GM23338 (cell line): ENCODE data around the gene HDGFL2. TPM values are rescaled to one million over a fixed set of nuclear protein-coding genes. Genes with fewer than 3 reads are reported as not detected.

Experiments used
- ATAC-seq: fragments of 200-7000 bp; cut with Tn5 transposase; 3 replicates; pipeline ENCODE4 v1.9.1; 2020
- DNase-seq: peaks from one replicate; pipeline ENCODE4 v3.0.0-alpha.2; 2015; ENCODE audit warnings: low spot score
- H2AFZ ChIP-seq: fragments of 200-600 bp; sonication (generic); 2 replicates; pipeline ENCODE4 v1.8.0; 2016; ENCODE audit warnings: antibody characterized with exemption, mild to moderate bottlenecking, moderate library complexity
- H3F3A ChIP-seq: fragments of 200-600 bp; sonication (generic); replicated peaks from 2 replicates; pipeline ENCODE4 v1.8.0; 2017; ENCODE audit warnings: antibody characterized with exemption, mixed run types, low read depth
- H3K27ac ChIP-seq: fragments of 200-600 bp; sonication (generic); 2 replicates; pipeline ENCODE4 v1.6.1; 2016; ENCODE audit warnings: low read depth
- H3K27me3 ChIP-seq: fragments of 200-600 bp; sonication (generic); 2 replicates; pipeline ENCODE4 v1.8.0; 2016; ENCODE audit warnings: mild to moderate bottlenecking, mixed run types, moderate library complexity; ENCODE audit not compliant: insufficient read depth
- H3K36me3 ChIP-seq: fragments of 200-600 bp; sonication (generic); 2 replicates; pipeline ENCODE4 v1.8.0; 2016; ENCODE audit warnings: mild to moderate bottlenecking; ENCODE audit not compliant: insufficient read depth
- H3K4me1 ChIP-seq: fragments of 200-600 bp; sonication (generic); 2 replicates; pipeline ENCODE4 v1.8.0; 2016; ENCODE audit warnings: mild to moderate bottlenecking, moderate library complexity; ENCODE audit not compliant: insufficient read depth
- H3K4me2 ChIP-seq: fragments of 200-600 bp; sonication (generic); 2 replicates; pipeline ENCODE4 v1.7.1; 2017; ENCODE audit warnings: mixed run types
- H3K4me3 ChIP-seq: fragments of 200-600 bp; sonication (generic); 2 replicates; pipeline ENCODE4 v1.6.1; 2016; ENCODE audit warnings: mixed run types
- H3K79me2 ChIP-seq: fragments of 200-600 bp; sonication (generic); replicated peaks from 2 replicates; pipeline ENCODE4 v1.8.0; 2017; ENCODE audit warnings: mild to moderate bottlenecking; ENCODE audit not compliant: insufficient read depth
- H3K9me2 ChIP-seq: fragments of 200-600 bp; sonication (generic); 2 replicates; pipeline ENCODE4 v1.8.0; 2017; ENCODE audit not compliant: insufficient read depth
- H4K20me1 ChIP-seq: fragments of 200-600 bp; sonication (generic); replicated peaks from 2 replicates; pipeline ENCODE4 v1.8.0; 2017; ENCODE audit warnings: mild to moderate bottlenecking; ENCODE audit not compliant: insufficient read depth
- H3K27ac Mint-ChIP-seq: 2 replicates; pipeline ENCODE4 v1.8.0; 2020; ENCODE audit warnings: inconsistent platforms, mild to moderate bottlenecking, moderate library complexity, mixed read lengths
- H3K27me3 Mint-ChIP-seq: 3 replicates; pipeline ENCODE4 v1.8.0; 2022; ENCODE audit warnings: low read depth, mild to moderate bottlenecking, moderate library complexity, mixed read lengths, inconsistent platforms; ENCODE audit not compliant: insufficient read depth, poor library complexity
- H3K36me3 Mint-ChIP-seq: 3 replicates; pipeline ENCODE4 v1.8.0; 2021; ENCODE audit warnings: low read depth, mild to moderate bottlenecking, inconsistent platforms, moderate library complexity, mixed read lengths
- H3K4me1 Mint-ChIP-seq: 3 replicates; pipeline ENCODE4 v1.8.0; 2020; ENCODE audit warnings: mild to moderate bottlenecking, inconsistent platforms, mixed read lengths
- H3K4me3 Mint-ChIP-seq: 3 replicates; pipeline ENCODE4 v1.8.0; 2021; ENCODE audit warnings: moderate library complexity, mild to moderate bottlenecking, inconsistent platforms, mixed read lengths
- H3K9me3 Mint-ChIP-seq: 3 replicates; pipeline ENCODE4 v1.8.0; 2020; ENCODE audit warnings: moderate library complexity, mild to moderate bottlenecking, inconsistent platforms, mixed read lengths
- CREB1 ChIP-seq: fragments of 250-450 bp; sonication (Bioruptor Pico); IDR thresholded peaks from 2 replicates; pipeline ENCODE4 v1.5.0; 2020; ENCODE audit warnings: low read depth, mild to moderate bottlenecking, moderate library complexity
- CTCF ChIP-seq, 2 experiments: fragments of 200-600 bp in 1 of 2; sonication (generic) in 1 of 2; conservative IDR thresholded peaks; 2 replicates each; pipeline versions ENCODE4 v1.5.1 to v1.6.1; 2016 to 2017; ENCODE audit warnings: antibody characterized with exemption in 2 of 2, low read depth in 2 of 2, mild to moderate bottlenecking in 2 of 2, moderate library complexity in 1 of 2
- ETS1 ChIP-seq: IDR thresholded peaks from 2 replicates; pipeline ENCODE4 v1.6.1; 2016; ENCODE audit warnings: antibody characterized with exemption
- EZH2 ChIP-seq: fragments of 200-600 bp; sonication (generic); IDR thresholded peaks from one replicate; pipeline ENCODE4 v1.8.0; 2017; ENCODE audit warnings: antibody characterized with exemption, mild to moderate bottlenecking, low read depth; ENCODE audit not compliant: unreplicated experiment
- EZH2phosphoT487 ChIP-seq: fragments of 200-600 bp; sonication (generic); IDR thresholded peaks from one replicate; pipeline ENCODE4 v1.8.1; 2018; ENCODE audit warnings: antibody characterized with exemption; ENCODE audit not compliant: unreplicated experiment
- JUNB ChIP-seq: IDR thresholded peaks from one replicate; pipeline ENCODE4 v1.6.1; 2016; ENCODE audit warnings: antibody characterized with exemption; ENCODE audit not compliant: unreplicated experiment
- NANOG ChIP-seq: IDR thresholded peaks from 2 replicates; pipeline ENCODE4 v1.6.1; 2016; ENCODE audit warnings: antibody characterized with exemption, borderline replicate concordance
- POLR2AphosphoS5 ChIP-seq: IDR thresholded peaks from 2 replicates; pipeline ENCODE4 v1.6.1; 2016; ENCODE audit warnings: antibody characterized with exemption, low read depth
- STAT1 ChIP-seq: IDR thresholded peaks from one replicate; pipeline ENCODE4 v1.6.1; 2016; ENCODE audit warnings: antibody characterized with exemption; ENCODE audit not compliant: unreplicated experiment
- ZNF114 ChIP-seq: fragments of 250-450 bp; sonication (Bioruptor Pico); IDR thresholded peaks from 2 replicates; pipeline ENCODE4 v1.5.0; 2020; ENCODE audit warnings: mild to moderate bottlenecking, moderate library complexity
- ZNF331 ChIP-seq: fragments of 250-450 bp; sonication (Bioruptor Pico); IDR thresholded peaks from 2 replicates; pipeline ENCODE4 v1.5.0; 2020; ENCODE audit warnings: low read depth, mild to moderate bottlenecking, moderate library complexity
- polyA plus RNA-seq: library from polyadenylated mRNA; unstranded; fragments of >200 nt; fragmentation: Nextera tagmentation; extraction: Ambion mirVana; gene quantifications from 2 replicates; pipeline ENCODE4 v1.2.1, GENCODE V29; 2016
- total RNA-seq: library from RNA; depleted of rRNA; stranded (reverse); fragments of >200 nt; shearing (Covaris generic); gene quantifications from 2 replicates; pipeline ENCODE4 v1.2.3, GENCODE V29; 2014
- TF ChIP-seq, protein P1 (sequence below): IDR thresholded peaks from one replicate; pipeline ENCODE4 v1.6.1; 2018; ENCODE audit warnings: antibody characterized with exemption; ENCODE audit not compliant: unreplicated experiment
- TF ChIP-seq, protein P2 (sequence below): fragments of 250-450 bp; sonication (Bioruptor Pico); IDR thresholded peaks from 2 replicates; pipeline ENCODE4 v1.5.0; 2020; ENCODE audit warnings: mild to moderate bottlenecking, moderate library complexity

Gene HDGFL2
- total and polyA plus RNA-seq, 2 experiments from 2014 or later = 64.8 to 113 TPM

GRCh38 chr19:4541114-4541805 lies 69.2 kb downstream of the HDGFL2 start:
- Mint-ChIP-seq H3K4me3 (no peak overlapping the region), H3K27ac (no peak overlapping the region), H3K36me3 (no peaks in the 10 kb centered on the region), H3K4me1 (peaks cover 10% of the 10 kb centered on the region), H3K27me3 (peaks cover 9% of the 10 kb centered on the region), H3K9me3 (peaks cover 6% of the 10 kb centered on the region; the same call in 1 of the 3 replicates)
- no peaks in the 10 kb centered on the region for H3K79me2 ChIP-seq
- DNase-seq (no peak), ATAC-seq (no peak)
- no peaks in the 10 kb centered on the region for H4K20me1 ChIP-seq
- TF ChIP-seq EZH2 (no peak), ZNF331 (no peak), CTCF (conservative IDR thresholded peaks at IDR 0.05; ENCODE audit: low read depth in 2 of 2) (no peak), STAT1 (no peak), ZNF114 (CRISPR knock-in tag) (no peak), CREB1 (no peak), EZH2phosphoT487 (no peak), POLR2AphosphoS5 (no peak), NANOG (no peak), ETS1 (no peak), JUNB (no peak)
- TF ChIP-seq, protein P1, sequence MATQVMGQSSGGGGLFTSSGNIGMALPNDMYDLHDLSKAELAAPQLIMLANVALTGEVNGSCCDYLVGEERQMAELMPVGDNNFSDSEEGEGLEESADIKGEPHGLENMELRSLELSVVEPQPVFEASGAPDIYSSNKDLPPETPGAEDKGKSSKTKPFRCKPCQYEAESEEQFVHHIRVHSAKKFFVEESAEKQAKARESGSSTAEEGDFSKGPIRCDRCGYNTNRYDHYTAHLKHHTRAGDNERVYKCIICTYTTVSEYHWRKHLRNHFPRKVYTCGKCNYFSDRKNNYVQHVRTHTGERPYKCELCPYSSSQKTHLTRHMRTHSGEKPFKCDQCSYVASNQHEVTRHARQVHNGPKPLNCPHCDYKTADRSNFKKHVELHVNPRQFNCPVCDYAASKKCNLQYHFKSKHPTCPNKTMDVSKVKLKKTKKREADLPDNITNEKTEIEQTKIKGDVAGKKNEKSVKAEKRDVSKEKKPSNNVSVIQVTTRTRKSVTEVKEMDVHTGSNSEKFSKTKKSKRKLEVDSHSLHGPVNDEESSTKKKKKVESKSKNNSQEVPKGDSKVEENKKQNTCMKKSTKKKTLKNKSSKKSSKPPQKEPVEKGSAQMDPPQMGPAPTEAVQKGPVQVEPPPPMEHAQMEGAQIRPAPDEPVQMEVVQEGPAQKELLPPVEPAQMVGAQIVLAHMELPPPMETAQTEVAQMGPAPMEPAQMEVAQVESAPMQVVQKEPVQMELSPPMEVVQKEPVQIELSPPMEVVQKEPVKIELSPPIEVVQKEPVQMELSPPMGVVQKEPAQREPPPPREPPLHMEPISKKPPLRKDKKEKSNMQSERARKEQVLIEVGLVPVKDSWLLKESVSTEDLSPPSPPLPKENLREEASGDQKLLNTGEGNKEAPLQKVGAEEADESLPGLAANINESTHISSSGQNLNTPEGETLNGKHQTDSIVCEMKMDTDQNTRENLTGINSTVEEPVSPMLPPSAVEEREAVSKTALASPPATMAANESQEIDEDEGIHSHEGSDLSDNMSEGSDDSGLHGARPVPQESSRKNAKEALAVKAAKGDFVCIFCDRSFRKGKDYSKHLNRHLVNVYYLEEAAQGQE = no peak
- TF ChIP-seq, protein P2, sequence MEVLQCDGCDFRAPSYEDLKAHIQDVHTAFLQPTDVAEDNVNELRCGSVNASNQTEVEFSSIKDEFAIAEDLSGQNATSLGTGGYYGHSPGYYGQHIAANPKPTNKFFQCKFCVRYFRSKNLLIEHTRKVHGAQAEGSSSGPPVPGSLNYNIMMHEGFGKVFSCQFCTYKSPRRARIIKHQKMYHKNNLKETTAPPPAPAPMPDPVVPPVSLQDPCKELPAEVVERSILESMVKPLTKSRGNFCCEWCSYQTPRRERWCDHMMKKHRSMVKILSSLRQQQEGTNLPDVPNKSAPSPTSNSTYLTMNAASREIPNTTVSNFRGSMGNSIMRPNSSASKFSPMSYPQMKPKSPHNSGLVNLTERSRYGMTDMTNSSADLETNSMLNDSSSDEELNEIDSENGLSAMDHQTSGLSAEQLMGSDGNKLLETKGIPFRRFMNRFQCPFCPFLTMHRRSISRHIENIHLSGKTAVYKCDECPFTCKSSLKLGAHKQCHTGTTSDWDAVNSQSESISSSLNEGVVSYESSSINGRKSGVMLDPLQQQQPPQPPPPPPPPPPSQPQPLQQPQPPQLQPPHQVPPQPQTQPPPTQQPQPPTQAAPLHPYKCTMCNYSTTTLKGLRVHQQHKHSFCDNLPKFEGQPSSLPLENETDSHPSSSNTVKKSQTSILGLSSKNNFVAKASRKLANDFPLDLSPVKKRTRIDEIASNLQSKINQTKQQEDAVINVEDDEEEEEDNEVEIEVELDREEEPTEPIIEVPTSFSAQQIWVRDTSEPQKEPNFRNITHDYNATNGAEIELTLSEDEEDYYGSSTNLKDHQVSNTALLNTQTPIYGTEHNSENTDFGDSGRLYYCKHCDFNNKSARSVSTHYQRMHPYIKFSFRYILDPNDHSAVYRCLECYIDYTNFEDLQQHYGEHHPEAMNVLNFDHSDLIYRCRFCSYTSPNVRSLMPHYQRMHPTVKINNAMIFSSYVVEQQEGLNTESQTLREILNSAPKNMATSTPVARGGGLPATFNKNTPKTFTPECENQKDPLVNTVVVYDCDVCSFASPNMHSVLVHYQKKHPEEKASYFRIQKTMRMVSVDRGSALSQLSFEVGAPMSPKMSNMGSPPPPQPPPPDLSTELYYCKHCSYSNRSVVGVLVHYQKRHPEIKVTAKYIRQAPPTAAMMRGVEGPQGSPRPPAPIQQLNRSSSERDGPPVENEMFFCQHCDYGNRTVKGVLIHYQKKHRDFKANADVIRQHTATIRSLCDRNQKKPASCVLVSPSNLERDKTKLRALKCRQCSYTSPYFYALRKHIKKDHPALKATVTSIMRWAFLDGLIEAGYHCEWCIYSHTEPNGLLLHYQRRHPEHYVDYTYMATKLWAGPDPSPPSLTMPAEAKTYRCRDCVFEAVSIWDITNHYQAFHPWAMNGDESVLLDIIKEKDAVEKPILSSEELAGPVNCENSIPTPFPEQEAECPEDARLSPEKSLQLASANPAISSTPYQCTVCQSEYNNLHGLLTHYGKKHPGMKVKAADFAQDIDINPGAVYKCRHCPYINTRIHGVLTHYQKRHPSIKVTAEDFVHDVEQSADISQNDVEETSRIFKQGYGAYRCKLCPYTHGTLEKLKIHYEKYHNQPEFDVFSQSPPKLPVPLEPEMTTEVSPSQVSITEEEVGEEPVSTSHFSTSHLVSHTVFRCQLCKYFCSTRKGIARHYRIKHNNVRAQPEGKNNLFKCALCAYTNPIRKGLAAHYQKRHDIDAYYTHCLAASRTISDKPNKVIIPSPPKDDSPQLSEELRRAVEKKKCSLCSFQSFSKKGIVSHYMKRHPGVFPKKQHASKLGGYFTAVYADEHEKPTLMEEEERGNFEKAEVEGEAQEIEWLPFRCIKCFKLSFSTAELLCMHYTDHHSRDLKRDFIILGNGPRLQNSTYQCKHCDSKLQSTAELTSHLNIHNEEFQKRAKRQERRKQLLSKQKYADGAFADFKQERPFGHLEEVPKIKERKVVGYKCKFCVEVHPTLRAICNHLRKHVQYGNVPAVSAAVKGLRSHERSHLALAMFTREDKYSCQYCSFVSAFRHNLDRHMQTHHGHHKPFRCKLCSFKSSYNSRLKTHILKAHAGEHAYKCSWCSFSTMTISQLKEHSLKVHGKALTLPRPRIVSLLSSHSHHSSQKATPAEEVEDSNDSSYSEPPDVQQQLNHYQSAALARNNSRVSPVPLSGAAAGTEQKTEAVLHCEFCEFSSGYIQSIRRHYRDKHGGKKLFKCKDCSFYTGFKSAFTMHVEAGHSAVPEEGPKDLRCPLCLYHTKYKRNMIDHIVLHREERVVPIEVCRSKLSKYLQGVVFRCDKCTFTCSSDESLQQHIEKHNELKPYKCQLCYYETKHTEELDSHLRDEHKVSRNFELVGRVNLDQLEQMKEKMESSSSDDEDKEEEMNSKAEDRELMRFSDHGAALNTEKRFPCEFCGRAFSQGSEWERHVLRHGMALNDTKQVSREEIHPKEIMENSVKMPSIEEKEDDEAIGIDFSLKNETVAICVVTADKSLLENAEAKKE (CRISPR knock-in tag) = no peak
- H3K27ac ChIP-seq = no peak overlapping the region
- H3K9me2 ChIP-seq = no peaks in the 10 kb centered on the region
- no peaks in the 10 kb centered on the region for H3K36me3 ChIP-seq
- H3K27me3 ChIP-seq = no peaks in the 10 kb centered on the region
- H3K4me2 ChIP-seq = no peak overlapping the region
- no peak overlapping the region for H2AFZ ChIP-seq
- no peaks in the 10 kb centered on the region; the same call in 1 of the 2 replicates for H3K4me1 ChIP-seq
- H3K4me3 ChIP-seq = no peak overlapping the region
- H3F3A ChIP-seq = no peaks in the 10 kb centered on the region
